GM18511 (cell line): Measurements from ENCODE around the gene BRDT.
"Not testable (repeated sequence)": the region's sequence is repeated elsewhere in the genome, so short reads cannot be mapped to it uniquely, and the experiment has no call there.

Source experiments
- ATAC-seq: cut with Tn5 transposase; IDR thresholded peaks from one replicate; pipeline ENCODE4 v1.9.1; 2021; ENCODE audit warnings: mild to moderate bottlenecking, moderate library complexity; ENCODE audit not compliant: unreplicated experiment

BRDT gene

GRCh38 chr1:91981996-91982609 lies 32.9 kb downstream of the BRDT start:
- no peak for ATAC-seq

- no peak for ATAC-seq
Measured at GRCh38 chr1:91993256-91993655, 44.1 kb downstream of the BRDT start.

GRCh38 chr1:91997607-91998195 lies 48.5 kb downstream of the BRDT start:
- no peak for ATAC-seq

GRCh38 chr1:92004129-92004528 lies 54.9 kb downstream of the BRDT start:
- ATAC-seq: no peak

GRCh38 chr1:92013923-92014322 lies 64.7 kb downstream of the BRDT start:
- ATAC-seq: no peak

GRCh38 chr1:92016720-92017316 lies 67.6 kb downstream of the BRDT start:
- no peak for ATAC-seq

GRCh38 chr1:92017656-92018055 lies 68.5 kb downstream of the BRDT start:
- ATAC-seq: no peak

GRCh38 chr1:92026042-92026441 lies 76.8 kb downstream of the BRDT start:
- not testable (repeated sequence) for ATAC-seq

- ATAC-seq: no peak
Measured at GRCh38 chr1:92026806-92027205, 77.6 kb downstream of the BRDT start.

- ATAC-seq: no peak
Measured at GRCh38 chr1:92029241-92029922, 80.2 kb downstream of the BRDT start.

- no peak for ATAC-seq
Measured at GRCh38 chr1:92030656-92031107, 81.5 kb downstream of the BRDT start.

- ATAC-seq: no peak
Measured at GRCh38 chr1:92031281-92032110, 82.3 kb downstream of the BRDT start.

GRCh38 chr1:92037400-92037799 lies 88.2 kb downstream of the BRDT start:
- ATAC-seq: no peak

- no peak for ATAC-seq
Measured at GRCh38 chr1:92038695-92039346, 89.6 kb downstream of the BRDT start.

- ATAC-seq: no peak
Measured at GRCh38 chr1:92040971-92041370, 91.8 kb downstream of the BRDT start.

- no peak for ATAC-seq
Measured at GRCh38 chr1:92043621-92044020, 94.4 kb downstream of the BRDT start.

- no peak for ATAC-seq
Measured at GRCh38 chr1:92045766-92046495, 96.7 kb downstream of the BRDT start.

- no peak for ATAC-seq
Measured at GRCh38 chr1:92051948-92052347, 102.7 kb downstream of the BRDT start.
